NCI-H2171 (cell line): ENCODE data around the gene IGSF23.
"Not testable (repeated sequence)": the region's sequence is repeated elsewhere in the genome, so short reads cannot be mapped to it uniquely, and the experiment has no call there.

Experiments
- DNase-seq: peaks from one replicate; lab custom pipeline; 2025; lab: John Stamatoyannopoulos, UW

IGSF23 gene

GRCh38 chr19:44666852-44667556 is 53.6 kb downstream of the IGSF23 start:
- no peak for DNase-seq

DNA sequence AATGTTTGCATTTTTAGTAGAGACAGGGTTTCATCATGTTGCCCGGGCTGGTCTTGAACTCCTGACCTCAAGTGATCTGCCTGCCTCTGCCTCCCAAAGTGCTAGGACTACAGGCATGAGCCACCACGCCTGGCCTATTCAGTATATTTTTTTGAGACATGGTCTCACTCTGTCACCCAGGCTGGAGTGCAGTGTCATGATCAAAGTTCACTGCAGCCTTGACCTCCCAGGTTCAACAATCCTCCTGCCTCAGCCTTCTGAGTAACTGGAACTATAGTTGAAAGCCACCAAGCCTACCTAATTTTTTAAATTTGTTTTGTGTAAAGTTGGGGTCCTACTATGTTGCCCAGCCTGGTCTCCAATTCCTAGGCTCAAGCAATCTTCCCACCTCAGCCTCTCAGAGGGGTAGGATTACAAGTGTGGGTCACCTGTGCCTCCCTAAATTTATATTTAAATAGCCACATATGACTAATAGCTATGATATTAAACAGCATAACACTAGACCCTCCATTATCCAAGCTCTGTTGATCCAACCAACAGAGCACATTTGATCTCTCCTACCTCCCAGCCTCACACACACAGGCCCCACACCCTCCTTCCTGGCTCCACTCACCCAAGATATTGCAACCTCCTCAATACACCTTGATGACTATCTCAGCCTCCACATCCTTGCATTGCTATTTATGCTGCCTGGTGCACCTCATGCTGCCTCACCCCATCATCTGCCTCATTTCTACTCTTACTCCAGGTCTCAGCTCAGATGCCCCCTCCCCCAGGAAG is 55.8 kb downstream of the IGSF23 start:
- no peak for DNase-seq

GRCh38 chr19:44670027-44670426 is 56.7 kb downstream of the IGSF23 start:
- DNase-seq = not testable (repeated sequence)

DNA sequence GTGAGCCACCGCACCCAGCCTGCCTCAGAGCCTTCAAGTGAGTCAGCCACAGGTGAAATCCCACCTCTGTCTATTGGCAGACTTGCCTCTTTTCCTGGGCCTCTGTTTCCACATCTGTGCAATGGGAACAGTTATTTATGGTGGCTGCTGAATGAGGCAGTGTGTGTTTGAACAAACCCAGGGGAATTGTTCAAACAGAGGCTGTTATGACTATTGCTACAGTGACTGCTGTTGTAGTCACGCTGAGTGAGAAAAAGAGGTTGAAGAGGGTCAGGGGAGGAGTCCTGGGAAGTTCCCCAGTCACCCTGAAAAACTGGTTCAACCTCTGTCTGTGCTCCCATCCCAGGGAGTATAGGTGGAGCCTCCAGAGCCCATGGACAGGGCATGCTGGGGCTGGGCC is 58.0 kb downstream of the IGSF23 start, which contains the start of gene CEACAM19:
Gene CEACAM19 (plus strand): TSS at position 83 of the 400 bp plus-strand sequence. CDS start 450 bp downstream, outside the sequence.
- no peak for DNase-seq

DNA sequence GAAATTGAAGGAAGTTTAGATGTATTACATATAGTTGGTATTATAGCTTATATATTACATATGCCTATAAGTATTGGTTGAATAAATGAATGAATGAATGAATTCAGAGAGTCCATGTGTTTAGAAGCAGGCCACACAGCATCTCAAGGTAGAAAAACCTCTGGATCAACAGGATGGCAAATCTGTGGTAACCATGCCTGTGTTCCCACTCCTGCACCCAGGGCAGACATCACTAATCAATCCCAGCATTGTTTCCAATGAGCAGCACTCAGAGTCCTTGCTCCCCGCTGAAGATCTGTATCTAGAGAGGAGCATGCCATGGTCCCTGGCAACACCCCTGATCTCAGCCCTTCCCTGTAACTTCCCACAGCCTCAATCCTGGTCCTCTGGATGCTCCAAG is 58.9 kb downstream of the IGSF23 start:
- no peak for DNase-seq

DNA sequence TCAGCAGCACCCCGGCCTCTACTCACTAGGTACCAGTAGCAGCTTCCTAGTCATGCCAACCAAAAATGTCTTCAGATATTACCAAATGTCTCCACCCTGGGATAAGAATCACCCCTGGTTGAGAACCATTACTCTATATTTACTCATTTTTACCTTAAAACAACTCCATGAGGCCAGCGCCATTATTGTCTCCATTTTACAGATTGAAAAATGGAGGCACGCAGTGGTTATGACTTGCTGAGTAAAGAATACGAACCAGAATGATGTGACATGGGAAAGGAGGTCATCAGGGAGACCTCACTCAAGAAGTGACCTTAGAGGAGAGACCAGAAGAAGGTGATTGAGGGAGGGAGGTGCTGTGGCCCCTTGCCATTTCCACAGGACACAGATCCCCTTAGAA is 60.1 kb downstream of the IGSF23 start:
- DNase-seq = no peak

DNA sequence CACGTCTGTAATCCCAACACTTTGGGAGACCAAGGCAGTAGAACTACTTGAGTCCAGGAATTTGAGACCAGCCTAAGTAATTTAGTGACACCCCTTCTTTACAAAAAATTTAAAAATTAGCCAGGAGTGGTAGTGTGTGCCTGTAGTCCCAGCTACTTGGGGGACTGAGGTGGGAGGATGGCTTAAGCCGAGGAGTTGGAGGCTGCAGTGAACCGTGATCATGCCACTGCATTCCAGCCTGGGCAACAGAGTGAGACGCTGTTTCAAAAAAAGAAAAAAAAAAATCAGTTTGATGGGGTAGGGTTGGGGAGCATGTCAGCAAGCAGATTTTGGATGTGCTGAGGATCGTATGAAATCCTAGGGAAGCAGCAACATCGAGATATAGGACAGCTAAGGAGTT is 62.2 kb downstream of the IGSF23 start:
- no peak for DNase-seq

GRCh38 chr19:44677019-44677811 is 63.9 kb downstream of the IGSF23 start:
- DNase-seq = no peak

- no peak for DNase-seq
Measured at GRCh38 chr19:44680536-44680935, 67.2 kb downstream of the IGSF23 start.

DNA sequence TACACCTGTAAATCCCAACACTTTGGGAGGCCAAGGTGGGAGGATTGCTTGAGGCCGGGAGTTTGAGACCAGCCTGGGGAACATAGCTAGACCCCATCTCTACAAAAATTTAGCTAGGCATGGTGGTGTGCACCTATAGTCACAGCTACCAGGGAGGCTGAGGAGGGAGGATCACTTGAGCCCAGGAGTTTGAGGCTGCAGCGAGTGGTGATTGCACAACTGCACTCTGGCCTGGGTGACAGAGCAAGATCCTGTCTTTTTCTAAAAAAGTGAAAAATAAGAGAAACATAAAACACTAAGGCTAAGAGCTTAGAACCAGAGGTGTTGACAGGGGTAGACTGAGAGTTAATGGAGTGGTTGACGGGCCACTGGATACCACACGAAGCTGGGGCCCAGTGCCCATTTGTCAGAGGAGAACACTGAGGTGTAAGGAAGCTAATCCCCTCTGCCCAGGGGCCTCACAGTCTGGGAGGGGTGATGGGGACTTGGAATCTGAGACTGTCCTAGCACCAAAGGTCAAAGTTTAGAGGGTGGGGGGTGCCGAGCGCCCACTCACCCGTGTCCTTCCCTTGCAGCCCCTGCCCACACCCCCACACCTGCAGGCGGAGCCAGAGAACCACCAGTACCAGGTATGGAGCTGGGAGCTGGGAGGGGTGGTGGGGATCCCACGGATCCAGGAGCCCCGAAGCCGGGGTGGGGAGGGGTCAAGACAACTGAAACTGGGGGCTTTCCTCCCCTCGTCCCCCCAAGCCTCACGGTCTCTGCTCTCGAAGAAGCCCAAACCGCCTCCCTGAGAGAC is 68.8 kb downstream of the IGSF23 start:
- DNase-seq = no peak

- no peak for DNase-seq
Measured at GRCh38 chr19:44682807-44683206, 69.4 kb downstream of the IGSF23 start.

DNA sequence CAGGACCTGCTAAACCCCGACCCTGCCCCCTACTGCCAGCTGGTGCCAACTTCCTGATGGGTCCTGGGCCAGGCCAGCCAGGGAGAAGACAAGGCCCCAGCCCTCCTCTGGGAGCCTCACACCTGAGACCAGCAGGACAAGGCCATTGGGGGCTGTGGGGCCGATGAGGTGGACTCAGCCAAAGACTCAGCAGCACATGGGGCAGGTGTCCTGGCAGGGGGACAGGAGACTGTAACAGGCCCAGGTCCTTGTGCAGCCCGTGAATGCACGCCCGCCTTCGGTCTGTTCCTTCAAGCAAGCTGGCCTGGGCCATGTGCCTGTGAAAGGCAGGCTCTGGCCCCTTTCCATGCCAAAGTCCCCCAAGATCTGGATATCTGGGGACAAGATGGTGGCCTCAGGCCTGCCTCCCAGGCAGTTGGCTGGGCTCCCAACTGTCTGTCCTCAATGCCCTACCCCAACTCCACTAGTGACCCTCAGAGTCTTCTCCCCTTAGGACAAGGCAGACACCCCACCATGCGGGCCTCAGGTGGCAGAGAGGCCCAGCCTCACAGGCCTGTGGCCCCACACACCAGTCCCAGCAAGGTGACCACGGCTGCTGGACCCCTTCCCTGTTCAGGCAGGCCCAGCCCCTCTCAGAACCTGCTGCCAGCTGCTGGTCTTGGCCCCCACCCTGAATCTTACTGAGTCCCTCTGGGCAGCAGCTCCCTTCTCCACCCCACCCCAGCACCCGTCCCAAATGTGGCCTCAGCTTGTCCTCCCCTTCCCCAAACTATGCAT is 70.3 kb downstream of the IGSF23 start:
- DNase-seq = no peak

DNA sequence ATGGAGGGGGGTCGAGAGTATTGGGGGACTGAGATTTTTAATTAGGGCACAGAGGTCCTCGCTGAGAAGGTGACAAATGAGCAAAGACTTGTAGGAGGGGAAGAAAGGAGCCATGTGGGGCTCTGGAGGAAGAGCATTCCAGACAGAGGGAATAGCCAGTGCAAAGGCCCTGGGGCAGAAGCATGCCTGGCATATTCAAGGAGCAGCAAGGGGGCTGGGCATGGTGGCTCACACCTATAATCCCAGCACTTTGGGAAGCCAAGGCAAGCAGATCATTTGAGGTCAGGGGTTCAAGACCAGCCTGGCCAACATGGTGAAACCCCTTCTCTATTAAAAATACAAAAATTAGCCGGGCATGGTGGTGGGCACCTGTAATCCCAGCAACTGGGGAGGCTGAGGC is 71.0 kb downstream of the IGSF23 start:
- DNase-seq = not testable (repeated sequence)

GRCh38 chr19:44684892-44685863 is 71.8 kb downstream of the IGSF23 start:
- no peak for DNase-seq

DNA sequence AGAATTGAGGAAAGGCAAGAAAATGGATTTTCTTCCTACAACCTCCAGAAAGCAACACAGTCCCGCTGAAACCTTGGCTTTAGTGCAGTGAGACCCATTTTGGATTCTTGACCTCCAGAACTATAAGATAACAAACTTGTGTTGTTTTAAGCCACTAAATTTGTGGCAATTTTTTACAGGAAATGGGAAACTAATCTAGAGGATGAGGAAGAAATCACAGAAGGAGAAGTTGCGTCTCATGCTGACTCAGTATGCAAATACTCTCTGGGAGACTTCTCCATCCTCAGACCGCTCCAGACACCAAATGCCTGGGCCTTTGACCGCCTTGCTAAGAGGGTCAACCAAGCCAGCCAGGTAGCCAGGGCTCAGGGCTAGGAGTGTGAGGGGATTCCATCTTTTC is 72.5 kb downstream of the IGSF23 start:
- no peak for DNase-seq
